SK-N-SH (cell line): ENCODE results near the gene VRK2.

Source experiments
- EP300 ChIP-seq, 2 experiments: IDR thresholded peaks; 2 replicates each; pipeline versions ENCODE4 v1.4.0 to v1.6.1; 2012; ENCODE audit warnings: borderline replicate concordance in 1 of 2, low read depth in 1 of 2, low read length in 1 of 2
- FOSL2 ChIP-seq: IDR thresholded peaks from 2 replicates; pipeline ENCODE4 v1.4.0; 2012; ENCODE audit warnings: low read depth, mild to moderate bottlenecking, moderate library complexity, borderline replicate concordance
- GABPA ChIP-seq: IDR thresholded peaks from 2 replicates; pipeline ENCODE4 v1.4.0; 2012; ENCODE audit warnings: low read depth, mild to moderate bottlenecking
- MEF2A ChIP-seq: IDR thresholded peaks from 2 replicates; pipeline ENCODE4 v1.4.0; 2012; ENCODE audit warnings: low read depth, borderline replicate concordance
- POLR2AphosphoS5 ChIP-seq: IDR thresholded peaks from 2 replicates; pipeline ENCODE4 v1.6.1; 2012; ENCODE audit warnings: low read depth, low read length
- TEAD4 ChIP-seq: IDR thresholded peaks from 2 replicates; pipeline ENCODE4 v1.4.0; 2012; ENCODE audit warnings: mild to moderate bottlenecking, borderline replicate concordance; ENCODE audit not compliant: insufficient read depth
- YY1 ChIP-seq: IDR thresholded peaks from 2 replicates; pipeline ENCODE4 v1.4.0; 2012; ENCODE audit warnings: low read depth, mild to moderate bottlenecking
- TF ChIP-seq, protein P1 (sequence below): fragments of 200-600 bp; sonication (generic); IDR thresholded peaks from 2 replicates; pipeline ENCODE4 v1.6.1; 2017; ENCODE audit warnings: antibody characterized with exemption, mild to moderate bottlenecking, moderate library complexity

DNA sequence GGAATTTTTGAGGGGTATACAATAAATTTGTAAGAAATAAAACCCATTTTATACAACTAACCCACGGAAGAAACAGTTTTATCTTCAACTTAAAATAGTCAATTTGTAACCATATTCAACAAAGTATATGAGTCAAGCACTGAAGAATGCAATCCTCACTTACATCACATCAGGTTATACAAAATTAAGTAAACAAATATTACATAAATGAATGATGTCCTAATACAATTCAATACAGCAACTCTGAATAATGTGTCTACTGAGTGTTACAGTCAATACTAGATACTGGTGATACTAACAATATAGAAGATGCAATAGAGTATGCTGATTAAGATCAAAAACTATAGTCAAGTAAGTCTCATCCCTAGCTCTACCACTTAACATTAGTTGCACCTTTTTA, 135.9 kb downstream of the VRK2 start:
- TF ChIP-seq MEF2A = no peak
- TF ChIP-seq FOSL2 = no peak
- TF ChIP-seq, protein P1, sequence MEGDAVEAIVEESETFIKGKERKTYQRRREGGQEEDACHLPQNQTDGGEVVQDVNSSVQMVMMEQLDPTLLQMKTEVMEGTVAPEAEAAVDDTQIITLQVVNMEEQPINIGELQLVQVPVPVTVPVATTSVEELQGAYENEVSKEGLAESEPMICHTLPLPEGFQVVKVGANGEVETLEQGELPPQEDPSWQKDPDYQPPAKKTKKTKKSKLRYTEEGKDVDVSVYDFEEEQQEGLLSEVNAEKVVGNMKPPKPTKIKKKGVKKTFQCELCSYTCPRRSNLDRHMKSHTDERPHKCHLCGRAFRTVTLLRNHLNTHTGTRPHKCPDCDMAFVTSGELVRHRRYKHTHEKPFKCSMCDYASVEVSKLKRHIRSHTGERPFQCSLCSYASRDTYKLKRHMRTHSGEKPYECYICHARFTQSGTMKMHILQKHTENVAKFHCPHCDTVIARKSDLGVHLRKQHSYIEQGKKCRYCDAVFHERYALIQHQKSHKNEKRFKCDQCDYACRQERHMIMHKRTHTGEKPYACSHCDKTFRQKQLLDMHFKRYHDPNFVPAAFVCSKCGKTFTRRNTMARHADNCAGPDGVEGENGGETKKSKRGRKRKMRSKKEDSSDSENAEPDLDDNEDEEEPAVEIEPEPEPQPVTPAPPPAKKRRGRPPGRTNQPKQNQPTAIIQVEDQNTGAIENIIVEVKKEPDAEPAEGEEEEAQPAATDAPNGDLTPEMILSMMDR = no peak
- no peak for TF ChIP-seq GABPA
- TF ChIP-seq TEAD4 = no peak
- TF ChIP-seq POLR2AphosphoS5 = no peak
- TF ChIP-seq EP300 (IDR thresholded peaks at IDR 0.05; ENCODE audit: borderline replicate concordance in 1 of 2, low read depth in 1 of 2, low read length in 1 of 2) = no peak
- no peak for TF ChIP-seq YY1
